Cerebellar cortex (tissue), 1 donor: ENCODE results near the gene METTL1.
"Not testable (repeated sequence)": the region's sequence is repeated elsewhere in the genome, so short reads cannot be mapped to it uniquely, and the experiment has no call there.

Source experiments
- DNase-seq: peaks from one replicate; pipeline ENCODE4 v3.0.0-alpha.2; 2015; ENCODE audit warnings: low spot score

Gene METTL1

DNA sequence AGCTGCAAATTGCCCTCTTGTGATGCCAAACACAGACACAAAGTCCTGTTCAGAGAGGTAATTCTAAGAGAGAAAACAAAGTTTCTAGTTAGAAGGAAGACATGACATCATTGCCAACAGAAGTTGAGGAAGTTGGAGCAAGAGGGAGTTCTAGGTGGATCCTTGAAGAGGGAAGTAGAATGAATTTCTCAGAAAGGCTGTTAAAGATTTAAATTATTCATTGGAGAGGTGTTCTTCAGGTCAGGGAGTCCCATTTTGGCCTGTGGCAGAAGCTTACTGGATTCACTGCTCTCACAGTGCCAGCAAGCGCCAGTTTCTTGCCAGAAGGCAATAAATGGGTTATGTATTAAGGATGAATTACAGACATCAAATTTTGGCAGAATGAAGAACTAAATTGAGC lies 26.0 kb upstream of the METTL1 start:
- DNase-seq: no peak

DNA sequence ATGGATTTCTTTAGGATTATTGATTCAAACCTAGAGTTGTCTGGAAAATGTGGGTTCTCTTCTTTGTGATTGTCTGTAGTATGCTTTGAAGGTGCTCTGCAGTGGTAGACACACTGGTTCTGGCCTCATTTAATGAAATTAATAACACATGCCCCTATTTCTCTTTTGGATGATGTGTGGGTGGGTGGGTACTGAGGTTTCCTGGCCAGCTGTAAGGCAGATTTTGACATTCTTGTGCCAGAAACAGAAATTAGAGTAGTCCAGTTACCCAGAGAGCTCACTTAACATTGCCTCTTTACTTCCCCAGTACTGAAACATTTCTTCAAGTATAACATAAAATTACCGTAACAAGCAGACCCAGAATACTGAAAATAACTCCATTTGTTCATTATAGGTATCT lies 25.1 kb upstream of the METTL1 start:
- DNase-seq: no peak

DNA sequence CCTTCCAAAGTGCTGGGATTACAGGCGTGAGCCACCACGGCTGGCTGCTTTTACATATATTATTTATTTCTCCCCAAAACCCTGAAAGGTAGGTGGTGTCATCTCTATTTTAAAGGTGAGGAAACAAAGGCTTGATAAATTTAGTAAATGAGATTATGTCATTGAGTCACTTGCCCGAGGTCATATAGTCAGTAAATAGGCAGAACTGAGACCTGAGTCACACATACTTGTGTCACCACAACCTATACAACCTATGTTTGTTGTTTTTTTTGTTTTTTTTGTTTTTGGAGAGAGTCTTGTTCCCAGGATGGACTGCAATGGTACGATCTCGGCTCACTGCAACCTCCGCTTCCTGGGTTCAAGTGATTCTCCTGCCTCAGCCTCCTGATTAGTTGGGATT lies 23.4 kb upstream of the METTL1 start:
- no peak for DNase-seq

DNA sequence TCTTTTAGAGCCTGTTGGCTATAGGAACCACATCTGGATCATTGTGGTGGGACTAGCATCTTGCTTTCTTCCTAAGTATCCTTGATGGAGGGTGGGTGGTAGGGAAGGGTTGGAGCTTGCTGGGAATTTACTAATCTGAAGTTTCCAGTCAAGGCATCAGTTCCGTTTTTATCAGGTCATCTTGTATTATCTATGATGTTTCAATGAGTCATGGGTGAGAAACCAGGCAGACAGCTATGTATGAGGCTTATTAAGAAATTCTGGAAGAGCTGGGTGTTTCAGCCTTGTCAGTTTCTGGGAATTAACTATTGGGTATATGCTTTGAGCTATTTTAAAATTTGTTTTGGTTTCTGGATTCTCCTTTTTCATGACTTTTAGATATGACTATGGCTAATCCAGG lies 22.0 kb upstream of the METTL1 start:
- no peak for DNase-seq

DNA sequence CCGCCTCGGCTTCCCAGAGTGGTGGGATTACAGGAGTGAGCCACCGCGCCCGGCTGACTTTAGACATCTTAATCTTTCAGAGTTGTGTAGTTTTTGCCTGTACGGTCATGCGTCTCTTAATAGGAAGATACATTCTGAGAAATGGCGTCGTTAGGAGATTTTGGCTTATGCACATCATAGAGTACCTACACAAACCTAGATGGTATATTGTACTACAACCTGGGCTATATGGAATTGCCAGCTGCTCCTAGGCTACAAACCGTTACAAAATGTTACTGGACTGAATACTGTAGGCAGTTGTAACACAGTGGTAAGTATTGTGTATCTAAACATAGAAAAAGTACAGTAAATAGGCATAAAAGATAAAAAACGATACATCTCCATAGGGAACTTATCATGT lies 12.0 kb upstream of the METTL1 start:
- DNase-seq: no peak

DNA sequence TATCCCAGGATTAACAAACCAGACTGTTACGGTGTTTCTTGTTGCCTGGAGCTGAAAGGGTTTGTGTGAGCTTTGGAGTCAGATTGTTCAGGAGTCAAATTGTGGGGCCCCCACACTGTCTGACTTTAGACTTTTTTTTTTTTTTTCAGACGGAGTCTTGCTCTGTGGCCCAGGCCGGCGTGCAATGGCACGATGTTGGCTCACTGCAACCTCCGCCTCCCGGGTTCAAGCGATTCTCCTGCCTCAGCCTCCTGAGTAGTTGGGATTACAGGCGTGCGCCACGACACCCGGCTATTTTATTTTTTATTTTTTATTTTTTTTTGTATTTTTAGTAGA lies 11.5 kb upstream of the METTL1 start:
- no peak for DNase-seq

DNA sequence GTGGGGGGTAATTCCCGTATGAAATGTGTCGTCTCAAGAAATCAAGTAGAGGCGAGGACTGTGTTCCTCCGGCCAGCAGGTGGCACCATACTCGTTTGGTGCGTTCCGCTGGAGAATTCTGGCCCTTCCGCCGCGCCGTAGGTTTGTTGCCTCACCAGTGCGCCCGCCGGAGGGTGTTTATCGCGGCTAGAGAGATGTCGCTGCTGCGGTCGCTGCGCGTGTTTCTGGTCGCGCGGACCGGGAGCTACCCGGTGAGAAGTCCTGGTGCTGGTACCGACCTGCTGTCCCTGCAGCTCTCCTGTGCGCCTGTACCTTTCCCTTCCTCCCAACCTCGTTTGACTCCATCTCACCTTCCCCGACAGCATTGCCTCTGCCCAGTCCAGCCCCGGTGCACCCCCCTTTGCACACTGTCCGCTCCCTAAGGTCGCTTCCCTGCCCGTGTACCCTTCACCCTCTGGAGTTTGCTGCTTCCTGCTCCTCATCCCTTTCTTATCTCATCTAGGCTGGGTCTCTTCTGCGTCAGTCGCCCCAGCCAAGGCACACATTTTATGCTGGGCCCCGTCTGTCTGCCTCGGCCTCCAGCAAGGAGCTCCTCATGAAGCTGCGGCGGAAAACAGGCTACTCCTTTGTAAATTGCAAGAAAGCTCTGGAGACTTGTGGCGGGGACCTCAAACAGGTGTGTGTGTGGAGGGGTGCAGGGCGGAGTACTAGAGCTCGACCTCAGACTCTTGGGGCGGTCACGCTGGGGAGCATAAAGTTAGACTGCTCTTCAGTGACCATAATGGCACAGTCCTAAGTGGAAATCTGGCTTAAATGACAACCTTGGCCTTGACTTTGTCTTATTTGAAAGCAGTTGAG lies 10.9 kb upstream of the METTL1 start, which contains the start of gene TSFM:
TSS of gene TSFM (plus strand) at position 180 of the 858 bp plus-strand sequence. CDS start at position 195, 15 bp downstream.
- DNase-seq: peak; percentile 94

DNA sequence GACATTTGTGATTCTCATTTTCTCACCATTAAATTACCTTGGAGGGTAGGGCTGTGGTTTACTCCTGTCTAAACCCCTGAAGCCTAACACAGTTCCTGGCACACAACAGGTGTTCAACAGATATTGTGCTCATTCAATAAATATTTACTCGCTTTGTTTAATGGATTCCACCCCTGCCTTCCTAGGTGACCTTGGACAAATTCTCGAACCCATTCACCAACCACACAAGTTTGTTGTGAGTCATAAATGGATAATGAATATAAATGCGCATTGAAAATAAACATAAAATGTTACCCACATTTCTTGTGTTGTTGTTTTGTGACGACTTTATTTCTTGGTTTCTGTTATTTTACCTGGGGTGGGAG lies 10.3 kb upstream of the METTL1 start:
- no peak for DNase-seq

DNA sequence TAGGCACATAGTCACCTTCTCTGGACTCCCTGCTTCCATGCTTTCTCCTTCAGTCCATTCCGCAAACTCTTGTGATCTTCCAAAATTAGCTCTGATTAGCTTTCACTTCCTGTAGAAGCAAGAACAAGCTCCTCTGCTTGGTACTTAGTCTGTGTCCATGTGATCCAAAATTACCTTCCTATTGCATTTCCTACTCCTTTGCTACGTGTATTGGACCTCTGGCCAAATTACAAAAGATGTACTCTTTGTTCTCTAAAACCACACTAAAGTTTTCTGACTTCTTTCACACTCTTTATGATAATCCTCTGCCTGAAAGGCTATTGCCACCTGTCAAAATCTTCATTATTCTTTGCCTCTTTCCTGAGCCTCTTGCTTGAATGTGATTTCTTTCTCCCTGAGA lies 9.9 kb upstream of the METTL1 start:
- DNase-seq: no peak

DNA sequence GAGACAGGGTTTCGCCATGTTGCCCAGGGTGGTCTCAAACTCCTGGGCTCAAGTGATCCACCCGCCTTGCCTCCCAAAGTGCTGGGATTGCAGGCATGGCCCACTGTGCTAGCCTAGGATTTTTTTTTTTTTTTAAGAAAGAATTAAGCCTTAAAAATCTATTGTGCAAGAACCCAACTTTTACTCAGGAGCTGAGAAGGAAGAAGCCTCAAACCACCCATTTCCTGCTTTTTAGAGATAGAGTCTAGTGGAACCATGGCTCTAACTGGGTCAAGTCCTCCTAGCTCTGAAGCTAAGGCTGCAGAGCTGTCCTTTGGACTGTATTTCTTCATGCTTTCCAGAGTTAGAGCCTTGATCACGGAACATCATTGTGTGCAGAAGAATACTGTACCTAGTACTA lies 9.3 kb upstream of the METTL1 start:
- no peak for DNase-seq

DNA sequence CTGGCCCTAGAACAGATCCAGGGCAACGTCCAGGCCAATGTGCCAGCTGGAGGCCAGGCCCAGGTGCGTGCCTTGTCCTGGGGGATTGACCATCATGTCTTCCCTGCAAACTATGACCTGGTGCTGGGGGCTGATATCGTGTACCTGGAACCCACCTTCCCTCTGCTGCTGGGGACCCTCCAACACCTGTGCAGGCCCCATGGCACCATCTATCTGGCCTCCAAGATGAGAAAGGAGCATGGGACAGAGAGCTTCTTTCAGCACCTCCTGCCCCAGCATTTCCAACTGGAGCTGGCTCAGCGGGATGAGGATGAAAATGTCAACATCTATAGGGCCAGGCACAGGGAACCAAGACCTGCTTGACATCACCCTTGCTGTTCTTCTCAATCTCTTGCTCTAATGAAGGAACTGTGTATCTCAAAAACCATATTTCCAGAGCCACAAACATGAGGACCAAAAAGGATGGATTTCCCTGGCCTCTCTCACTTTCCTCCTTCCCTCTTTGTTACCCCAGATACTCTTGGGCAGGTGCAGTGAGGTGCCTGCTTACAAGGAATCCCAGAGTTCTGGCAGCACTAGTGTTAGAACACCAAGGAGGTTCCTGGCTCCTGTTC lies 8.5 kb upstream of the METTL1 start:
- no peak for DNase-seq

DNA sequence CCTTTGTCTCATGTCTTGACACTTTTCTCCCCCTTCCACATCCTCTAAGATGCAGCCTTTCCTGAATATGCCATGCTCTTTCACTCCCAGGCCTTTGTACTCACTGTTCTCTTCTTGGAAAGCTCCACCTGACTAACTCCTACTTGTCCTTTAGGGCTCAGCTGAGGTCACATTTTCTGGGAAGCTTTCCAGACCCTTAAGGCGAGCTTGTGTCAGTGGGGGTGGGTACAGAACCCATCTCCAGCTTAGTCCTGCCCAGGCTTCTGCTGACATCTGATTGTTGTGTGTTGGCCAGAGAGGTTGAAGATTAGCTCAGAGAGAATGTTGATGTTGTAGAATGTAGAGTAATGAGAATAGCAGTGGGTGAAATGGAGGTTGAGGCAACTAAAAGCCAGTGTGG lies 7.8 kb upstream of the METTL1 start:
- DNase-seq: no peak

DNA sequence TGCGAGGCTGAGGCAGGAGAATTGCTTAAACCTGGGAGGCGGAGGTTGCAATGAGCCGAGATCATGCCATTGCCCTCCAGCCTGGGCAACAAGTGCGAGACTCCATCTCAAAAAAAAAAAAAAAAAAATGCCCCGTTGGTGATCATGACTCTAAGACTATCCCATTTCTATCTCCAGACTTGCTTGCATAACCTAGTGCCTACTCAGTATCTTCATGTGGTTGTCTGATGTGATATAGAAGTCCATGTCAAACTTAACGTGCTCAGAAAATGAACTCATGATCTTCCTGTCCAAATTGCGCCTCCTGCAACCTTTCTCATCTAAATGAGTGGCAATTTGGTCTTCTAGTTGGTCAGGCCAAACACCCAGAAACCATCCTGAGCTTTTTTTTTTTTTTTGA lies 6.0 kb upstream of the METTL1 start:
- no peak for DNase-seq

DNA sequence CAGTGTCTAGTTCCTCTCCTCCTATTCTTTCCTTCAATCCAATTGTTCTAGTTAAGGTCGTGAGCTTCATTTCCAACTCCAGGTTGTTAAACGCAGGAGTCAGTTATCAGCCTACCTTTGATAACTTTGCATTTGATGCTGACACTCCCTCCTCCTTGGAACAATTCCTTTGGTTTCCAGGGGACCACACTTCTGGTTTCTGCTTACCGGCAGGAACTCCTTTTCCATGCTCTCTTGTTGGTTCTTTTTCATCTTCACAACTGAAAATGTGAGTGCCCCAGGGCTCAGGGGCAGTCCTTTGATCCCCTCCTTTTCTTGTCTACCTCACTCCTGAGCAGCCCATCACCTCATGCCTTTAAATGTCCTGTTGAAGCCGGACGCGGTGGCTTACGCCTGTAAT lies 5.5 kb upstream of the METTL1 start:
- no peak for DNase-seq

DNA sequence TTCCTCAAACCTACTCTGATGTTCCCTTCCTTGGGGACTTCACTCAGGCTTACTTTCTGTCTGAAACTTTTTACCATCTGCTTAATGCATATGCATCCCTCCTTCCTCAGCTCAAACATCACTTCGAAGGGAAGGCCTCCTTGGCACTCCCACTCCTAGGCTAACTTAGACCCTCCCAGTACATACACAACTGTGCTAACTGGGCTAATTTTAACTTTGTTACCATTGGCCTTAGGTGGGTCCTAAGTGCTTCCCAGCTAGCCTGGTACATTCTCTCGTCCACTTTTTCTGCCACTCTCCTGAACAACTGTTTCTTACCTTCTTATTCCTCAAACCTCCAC lies 4.3 kb upstream of the METTL1 start:
- no peak for DNase-seq

DNA sequence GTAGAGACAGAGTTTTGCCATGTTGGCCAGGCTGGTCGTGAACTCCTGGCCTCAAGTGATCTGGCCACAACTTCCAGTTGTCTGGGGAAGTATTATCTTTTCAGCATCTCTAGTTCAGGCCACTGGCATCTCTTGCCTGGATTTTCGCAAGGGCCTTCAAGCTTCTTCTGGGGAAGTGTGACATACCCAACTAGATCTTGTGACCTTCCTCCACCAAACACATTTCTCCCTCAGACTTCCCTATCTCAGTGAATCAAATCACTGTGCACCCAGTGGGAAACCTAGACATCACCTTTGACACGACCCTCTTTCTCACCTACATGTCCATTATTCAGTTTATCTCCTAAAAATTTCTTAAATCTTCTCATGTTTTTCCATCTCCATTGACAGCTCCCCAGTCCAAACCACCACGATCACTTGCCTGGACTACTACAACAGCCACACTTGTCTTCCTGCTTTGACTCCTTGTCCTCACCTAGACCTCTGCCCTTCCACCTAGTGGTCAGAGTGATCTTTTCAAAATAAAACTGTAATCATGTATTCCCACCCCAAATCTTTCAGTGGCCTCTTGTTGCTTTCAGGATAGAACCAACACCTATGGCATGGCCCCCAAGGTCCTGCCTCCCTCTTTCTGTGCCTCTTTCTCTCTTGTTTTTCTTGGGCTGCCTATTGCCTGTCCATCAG lies 3.8 kb upstream of the METTL1 start:
- DNase-seq: no peak

DNA sequence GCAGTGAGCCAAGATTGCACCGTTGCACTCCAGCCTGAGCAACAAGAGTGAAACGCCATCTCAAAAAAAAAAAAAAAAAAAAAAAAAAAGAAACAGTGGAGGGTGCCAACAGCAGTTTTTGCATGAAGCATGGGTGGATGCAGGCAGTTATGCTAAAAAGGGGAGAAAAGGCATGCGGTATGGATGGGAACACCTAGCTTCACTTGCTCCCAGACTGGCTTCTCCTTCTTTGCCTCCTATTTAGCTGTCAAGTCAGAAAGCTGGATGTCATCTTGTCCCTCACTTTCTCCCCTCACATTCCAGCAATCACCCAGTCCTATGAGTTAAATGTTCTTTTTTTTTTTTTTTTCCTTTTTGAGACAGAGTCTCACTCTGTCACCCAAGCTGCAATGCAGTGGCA lies 3.1 kb upstream of the METTL1 start:
- DNase-seq: no peak

DNA sequence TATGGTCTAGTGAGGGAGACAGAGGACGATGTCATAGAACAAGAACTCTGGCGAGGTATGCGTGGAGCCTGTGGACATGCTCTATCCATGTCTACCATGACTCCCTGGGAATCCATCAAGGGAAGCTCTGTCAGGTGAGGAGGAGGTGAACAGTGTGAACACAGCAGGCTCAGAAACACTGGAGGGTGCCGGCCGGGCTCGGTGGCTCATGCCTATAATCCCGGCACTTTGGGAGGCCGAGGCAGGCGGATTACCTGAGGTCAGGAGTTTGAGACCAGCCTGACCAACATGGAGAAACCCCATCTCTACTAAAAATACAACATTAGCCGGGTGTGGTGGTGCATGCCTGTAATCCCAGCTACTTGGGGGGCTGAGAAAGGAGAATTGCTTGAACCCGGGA lies 2.7 kb upstream of the METTL1 start:
- not testable (repeated sequence) for DNase-seq

DNA sequence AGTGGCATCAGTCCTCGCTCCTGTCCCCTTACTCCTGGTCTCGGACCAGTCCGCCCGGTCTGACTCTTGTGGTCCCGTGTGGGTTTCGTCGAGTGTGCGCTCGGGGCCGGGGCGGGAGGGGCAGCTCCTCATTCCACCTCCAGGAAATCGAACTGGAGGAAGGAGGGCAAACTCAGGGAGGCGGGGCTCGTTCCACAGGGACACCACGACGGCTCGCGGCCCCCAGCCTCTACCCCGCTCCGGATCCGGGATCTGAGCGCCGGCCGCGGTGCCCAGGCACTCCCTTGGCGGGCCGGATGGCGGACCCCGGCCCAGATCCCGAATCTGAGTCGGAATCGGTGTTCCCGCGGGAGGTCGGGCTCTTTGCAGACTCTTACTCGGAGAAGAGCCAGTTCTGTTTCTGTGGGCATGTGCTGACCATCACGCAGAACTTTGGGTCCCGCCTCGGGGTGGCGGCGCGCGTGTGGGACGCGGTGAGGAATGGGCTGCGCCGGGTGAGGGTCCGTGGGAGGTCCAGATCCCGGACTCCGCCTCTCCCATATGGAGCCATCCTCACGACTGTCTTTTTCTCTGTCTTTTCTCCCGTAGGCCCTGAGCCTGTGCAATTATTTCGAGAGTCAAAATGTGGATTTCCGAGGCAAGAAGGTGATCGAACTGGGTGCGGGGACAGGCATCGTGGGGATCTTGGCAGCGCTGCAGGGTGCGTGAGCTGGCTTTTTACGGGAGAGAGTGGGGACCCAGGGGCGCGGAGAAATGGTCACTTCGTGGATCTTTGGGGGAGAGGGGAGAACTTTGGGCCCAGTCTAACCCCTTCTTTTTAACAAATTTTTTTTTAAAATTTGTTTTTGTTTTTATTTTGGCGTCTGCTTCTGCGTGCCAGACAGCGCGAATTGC lies 771 bp upstream of the METTL1 start, which contains the start of gene EEF1AKMT3:
TSS of gene EEF1AKMT3 (plus strand) at position 186 of the 894 bp plus-strand sequence. CDS start at position 297, 111 bp downstream.
- no peak for DNase-seq

DNA sequence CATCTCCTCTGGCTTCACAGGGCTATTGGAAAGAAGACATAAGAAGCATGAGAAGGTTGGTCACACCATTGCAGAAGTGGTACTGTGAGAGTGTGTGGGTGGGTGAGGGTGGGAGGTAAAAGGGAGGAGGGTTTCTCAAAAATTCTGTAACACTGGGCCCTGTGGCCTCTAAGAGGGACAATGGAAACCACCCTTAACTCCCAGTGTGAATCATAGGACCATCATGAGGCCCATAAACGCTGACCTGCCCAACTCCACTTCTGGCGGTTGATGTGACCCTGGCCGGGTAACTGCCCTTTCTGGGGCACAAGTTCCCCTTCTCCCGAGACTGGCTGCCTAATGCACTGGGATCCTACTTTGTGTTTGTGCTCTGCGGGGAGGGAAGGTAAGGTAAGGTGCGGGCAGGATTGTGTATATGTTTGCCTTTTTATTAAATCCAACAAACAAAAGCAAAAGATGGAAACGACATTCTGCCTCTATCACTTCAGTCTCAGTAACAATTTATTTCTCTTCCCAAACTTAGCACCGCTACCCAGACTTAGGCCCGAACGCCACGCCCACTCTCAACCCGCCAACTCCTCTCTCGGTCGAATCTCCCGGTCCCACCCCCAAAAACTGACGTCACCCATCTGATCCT lies 551 bp downstream of the METTL1 start:
- peak; percentile 89 for DNase-seq

DNA sequence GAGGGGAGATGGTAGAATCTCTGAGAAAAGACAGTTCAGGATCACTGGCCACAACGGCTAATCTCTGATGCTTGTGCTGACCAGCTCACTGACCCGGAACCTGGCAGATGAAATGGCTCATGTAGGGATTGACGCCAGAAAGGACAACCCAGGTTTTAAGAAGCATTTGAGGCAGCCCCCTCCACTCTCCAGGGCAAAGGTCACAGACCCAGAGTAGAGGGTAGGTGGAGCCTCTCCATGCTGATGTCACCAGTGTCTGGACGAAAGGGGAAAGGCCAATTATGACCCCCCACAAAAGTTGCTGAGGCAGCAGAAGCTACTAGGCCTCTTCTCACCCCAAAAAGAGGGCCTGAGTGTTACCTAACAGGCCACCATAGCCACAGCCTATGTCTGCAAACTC lies 1.2 kb downstream of the METTL1 start:
- DNase-seq: no peak

DNA sequence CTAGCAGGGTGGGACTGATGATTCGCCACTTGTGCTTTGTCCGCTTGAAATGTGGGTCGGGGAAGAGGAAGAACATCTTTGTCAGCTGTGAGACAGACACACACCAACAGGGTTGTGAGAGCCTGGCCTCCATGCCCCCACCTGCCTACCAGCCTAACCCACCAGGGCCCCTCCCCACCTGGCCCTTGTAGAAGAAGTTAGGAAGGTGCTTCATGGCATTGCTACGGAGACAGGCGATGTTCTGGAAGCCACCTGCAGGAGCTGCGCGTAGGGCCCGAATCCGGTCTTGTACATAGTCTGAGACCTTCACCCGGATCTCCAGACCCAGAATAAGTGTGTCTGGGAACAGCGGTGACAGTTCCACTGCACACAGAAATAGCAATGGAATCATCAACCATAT lies 2.3 kb downstream of the METTL1 start:
- no peak for DNase-seq
